HG02623 (cell line): ENCODE data around the gene NR4A1.
A peak's percentile ranks its signal among the peaks of the same experiment; 100 is the strongest.

Experiments used
- ATAC-seq: cut with Tn5 transposase; IDR thresholded peaks from one replicate; pipeline ENCODE4 v1.9.1; 2021; ENCODE audit warnings: moderate library complexity; ENCODE audit not compliant: unreplicated experiment

NR4A1 gene

GRCh38 chr12:52074971-52075724 is 23.9 kb downstream of the NR4A1 start:
- ATAC-seq: no peak

- no peak for ATAC-seq
Measured at GRCh38 chr12:52076811-52077210, 25.6 kb downstream of the NR4A1 start.

GRCh38 chr12:52078276-52078675 is 27.0 kb downstream of the NR4A1 start:
- no peak for ATAC-seq

DNA sequence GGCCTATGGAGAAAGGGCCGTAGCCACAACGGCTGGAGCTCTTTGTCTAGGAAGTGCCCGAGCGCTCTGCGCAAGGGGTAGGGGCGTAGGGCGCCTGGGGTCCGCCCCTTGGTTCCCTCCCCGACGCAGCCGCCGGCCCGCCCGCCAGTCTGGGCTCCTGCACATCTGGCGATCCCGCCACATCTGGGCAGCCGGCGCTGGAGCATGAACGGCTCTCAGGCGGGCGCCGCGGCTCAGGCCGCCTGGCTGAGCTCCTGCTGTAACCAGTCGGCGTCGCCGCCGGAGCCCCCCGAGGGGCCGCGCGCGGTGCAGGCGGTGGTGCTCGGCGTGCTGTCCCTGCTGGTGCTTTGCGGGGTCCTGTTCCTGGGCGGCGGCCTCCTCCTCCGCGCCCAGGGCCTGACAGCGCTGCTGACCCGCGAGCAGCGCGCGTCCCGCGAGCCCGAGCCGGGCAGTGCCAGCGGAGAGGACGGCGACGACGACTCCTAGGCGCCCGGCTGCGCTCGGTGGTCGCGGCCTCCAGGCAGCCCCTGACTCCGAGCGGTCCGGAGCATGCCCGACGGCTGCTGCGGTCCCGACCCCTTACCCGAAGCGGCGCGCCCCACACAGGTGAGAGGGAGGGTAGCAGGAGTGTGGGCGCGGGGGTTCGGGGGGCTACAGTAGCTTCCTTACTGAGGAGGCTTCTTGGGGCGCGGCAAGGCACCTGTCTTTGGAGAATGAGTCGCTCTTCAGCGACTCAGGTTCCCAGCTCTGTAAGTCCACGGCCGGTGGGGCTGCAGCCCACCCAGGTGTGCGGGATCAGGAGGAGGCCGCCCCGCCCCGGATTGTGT is 28.5 kb downstream of the NR4A1 start, which contains the start of gene SMIM41:
Gene SMIM41, plus strand, starts transcription at position 129 of the 827 bp plus-strand sequence. Its CDS starts 76 bp downstream, at position 205.
- ATAC-seq: no peak

- ATAC-seq: no peak
Measured at GRCh38 chr12:52080403-52081251, 29.4 kb downstream of the NR4A1 start.

DNA sequence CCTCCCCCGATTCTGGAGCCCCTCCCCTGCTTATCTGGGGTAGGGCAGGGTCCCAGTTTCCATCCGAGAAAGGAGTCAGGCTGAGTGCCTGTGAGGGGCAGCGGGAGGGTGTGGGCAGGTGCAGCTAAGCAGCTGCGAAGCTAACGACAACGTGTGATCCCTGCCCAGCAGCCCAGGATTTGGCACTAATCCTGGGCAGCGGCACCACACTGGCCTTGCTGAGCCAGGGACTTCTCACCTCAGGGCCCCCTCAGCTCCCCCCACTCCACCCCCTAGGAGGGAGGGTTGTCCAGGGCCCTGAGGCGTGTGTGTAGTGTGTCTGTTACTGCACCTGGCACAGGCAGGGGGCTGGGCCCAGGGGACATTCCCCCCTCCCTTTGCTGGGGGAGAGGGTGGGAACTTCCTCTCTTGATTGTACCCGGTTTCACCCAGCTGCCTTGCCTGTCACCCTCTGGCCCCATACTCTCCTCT is 30.1 kb downstream of the NR4A1 start:
- ATAC-seq: peak; percentile 48

GRCh38 chr12:52082026-52082668 is 30.9 kb downstream of the NR4A1 start:
- no peak for ATAC-seq

- ATAC-seq: no peak
Measured at GRCh38 chr12:52082669-52082987, 31.4 kb downstream of the NR4A1 start.

GRCh38 chr12:52082988-52083637 is 31.9 kb downstream of the NR4A1 start:
- no peak for ATAC-seq

DNA sequence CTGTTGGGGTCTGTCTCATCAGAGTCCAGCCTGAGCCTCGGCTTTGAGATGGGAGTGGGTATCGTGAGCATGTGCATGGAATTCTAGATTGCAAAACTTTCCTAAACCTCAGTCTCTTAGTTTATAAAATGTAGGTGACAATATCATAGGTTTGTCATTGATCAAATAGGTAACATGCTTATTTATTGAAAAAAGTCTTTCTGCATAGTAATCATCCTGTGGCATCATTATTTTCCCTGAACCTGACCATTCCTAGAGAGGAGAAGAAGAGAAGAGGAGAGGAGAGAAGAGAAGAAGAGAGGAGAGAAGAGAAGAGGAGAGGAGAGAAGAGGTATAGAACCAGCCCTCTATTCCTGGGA is 32.4 kb downstream of the NR4A1 start:
- ATAC-seq: no peak

DNA sequence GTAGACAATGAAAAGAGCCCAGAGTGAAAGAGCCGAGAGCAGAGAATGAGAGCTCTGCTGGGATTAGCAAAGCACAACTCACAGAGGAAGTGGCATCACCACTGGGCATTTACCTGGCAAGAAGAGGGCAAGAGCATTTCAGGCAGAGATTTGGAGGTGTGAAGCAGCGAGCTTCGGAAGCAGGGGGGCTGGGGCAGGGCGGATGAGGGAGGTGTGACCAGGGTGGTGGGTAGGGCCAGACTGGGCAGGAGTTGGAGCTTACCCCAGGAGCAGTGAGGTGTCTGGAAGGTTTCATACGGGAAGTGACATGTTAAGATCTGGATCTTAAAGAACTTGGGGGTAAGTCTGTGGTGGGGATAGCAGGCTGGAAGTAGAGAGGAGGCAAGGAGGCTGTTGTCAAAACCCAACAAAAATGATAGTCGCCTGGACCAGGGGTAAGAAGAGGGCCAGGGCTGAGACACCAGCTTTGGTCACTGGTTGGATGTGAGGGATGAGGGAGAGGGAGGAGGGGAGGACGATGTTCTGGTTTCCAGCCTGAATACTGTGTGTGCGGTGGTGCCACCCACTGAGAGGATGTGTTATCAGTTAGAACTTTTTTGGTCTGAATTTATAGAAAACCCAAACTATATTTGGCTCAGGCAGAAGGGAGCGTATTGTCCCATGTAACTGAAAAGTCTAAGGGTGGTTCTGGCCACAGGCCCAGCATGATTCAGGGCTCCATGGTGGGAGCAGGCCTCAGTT is 33.4 kb downstream of the NR4A1 start:
- no peak for ATAC-seq

GRCh38 chr12:52085682-52086180 is 34.5 kb downstream of the NR4A1 start:
- ATAC-seq: no peak

DNA sequence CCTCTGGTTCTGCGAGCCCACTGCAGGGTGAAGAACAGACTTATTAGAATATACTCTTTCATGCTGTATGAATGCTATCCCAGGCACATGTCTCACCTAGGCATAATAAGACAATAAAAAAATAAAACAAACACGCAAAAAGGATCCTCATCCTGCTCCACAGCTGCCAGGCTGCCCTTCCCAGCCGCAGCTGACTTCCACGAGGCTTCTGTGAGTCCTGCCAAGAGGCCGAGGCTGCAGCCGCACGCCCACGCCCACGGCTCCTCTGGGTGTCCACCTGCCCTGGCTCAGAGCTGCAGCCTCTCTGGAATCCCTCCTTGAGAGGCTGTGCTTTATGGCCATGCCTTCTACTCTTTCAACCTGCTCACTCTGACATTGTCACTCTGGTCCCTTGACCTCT is 35.1 kb downstream of the NR4A1 start:
- ATAC-seq: no peak

DNA sequence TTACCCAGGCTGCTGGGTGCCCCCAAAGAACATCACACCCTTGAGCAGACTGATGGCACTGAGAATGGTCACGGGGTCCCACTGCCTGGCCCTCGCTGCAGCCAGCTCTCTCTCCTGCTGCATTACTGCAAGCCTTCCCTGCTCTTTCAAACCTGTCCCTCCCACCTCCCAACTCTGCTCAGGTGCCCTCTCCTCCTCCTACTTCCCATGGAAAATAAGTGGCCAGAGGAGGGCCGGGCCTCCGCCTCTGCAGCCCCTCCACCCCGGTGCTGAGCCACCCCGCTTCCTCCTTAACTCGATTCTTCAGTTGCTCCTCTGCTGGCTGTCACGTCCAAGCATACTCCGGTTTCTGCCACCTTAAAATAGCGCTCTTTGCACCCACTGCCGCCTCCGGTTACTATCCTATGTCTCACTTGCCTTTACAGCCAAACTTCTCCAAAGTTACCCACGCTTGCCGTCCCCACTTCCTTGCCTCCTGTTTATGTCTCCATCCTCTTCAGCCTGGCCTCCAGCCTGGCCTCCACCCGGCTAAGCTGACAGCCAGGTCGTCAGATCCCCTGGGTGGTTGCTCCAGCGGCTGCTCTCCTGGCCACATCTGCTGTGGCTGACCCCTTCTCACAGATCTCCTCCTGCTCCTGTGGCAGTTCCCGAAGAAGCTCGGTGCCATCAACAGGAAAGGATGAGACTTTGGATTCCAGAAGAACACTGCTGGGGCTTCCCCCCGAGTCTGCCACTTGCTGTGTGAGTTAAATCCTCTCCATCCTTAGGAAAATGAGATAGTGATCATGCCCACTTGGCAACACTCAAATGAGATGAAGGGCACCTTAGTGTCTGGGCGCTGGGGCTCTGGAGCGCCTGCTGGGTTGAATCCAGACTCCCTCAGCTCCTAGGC is 35.9 kb downstream of the NR4A1 start:
- ATAC-seq: no peak

DNA sequence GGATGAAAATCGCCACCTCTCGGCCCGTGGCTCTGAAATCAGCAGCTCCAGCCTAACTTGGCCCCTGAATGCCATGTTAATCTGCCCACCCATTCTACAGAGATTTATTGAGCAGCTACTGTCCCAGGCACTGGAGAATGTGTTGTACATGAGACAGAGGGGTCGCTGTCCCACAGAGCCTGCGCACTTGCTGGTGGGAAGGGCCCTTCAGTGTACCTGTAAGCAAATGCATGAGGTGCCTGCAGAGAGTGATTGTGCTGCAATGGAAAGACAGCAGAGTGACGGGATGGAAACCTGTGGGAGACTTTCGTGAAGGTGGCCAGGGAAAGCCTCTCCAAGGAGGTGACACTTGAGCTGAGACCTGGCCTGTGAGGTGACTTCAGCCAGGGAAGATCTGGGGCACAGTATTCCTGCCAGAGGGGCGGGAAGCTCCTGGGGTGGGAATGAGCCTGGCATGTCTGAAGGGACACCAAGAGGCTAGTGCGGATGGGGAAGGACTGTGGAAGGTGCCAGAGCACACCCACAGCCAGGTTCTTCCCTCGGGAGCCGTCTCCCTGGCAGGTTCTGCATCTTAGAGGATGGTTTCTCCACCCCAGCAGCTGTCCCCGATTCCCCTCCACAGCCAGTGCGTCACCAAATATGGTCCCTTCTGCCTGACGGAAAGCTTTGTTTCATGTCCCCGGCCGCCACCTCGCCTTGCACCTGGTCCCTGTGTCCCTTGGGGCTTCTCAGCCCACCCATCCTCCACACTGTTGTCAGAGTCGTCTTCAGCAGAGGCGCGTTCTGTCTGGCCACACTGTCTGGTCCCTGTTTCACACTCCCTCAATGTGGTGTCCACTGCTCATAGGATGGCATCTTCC is 36.9 kb downstream of the NR4A1 start:
- no peak for ATAC-seq

DNA sequence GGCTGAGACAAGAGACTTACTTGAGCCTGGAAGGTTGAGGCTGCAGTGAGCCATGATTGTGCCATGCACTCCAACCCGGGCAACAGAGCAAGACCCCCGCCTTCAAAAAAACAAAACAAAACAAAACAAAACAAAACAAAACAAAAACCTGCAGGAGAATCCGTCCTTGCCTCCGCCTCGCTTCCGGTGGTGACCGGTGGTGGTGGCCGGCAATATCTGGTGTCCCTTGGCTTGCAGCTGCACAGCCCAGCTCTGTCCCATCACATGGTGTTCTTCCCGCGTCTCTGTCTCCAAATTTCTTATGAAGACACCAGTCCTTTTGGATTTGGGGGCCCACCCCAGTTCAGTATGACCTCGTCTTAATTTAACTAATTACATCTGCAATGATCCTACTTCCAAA is 38.2 kb downstream of the NR4A1 start:
- ATAC-seq: no peak

GRCh38 chr12:52090291-52090690 is 39.0 kb downstream of the NR4A1 start:
- ATAC-seq: no peak

- ATAC-seq: no peak
Measured at GRCh38 chr12:52091061-52091460, 39.8 kb downstream of the NR4A1 start.
